ENCODE data around the gene KISS1.

Gene KISS1

DNA sequence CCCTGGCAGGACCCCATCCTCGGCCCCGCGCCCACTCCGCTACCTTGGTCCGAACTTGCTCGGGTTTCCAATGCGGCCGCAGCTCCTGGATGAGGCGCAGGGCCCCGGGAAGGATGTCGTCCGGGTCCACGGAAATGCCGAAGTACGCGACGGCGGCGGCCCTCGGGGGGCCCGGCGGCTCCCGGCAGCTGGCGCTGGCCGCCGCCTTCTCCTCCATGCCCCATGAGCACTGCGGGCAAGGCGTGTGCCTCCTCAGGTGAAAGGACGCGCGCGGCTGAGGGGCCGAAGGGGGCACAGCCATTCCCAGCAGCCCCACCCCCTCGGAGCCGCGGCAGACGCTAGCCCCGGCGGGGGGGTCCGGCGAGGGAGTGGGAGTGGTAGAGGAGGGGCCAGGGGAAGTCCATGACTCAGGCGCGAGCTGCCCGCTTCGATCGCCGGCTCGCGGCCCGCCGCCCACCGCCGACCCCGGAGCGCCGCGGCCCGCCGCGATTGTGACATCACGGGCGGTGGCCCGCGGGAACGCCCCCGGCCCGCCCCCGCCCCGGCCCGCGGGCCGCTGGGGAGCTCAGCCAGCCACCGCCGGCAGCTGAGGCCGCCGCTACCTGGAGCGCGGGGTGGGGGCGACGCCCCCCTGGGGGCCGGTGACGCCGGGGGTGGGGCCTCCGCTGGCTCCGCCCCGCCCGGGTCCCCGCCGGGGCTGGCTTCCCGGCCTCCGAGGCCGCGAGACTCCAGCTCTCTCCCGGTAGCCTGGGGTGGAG lies 44.6 kb downstream of the KISS1 start, which contains the start of gene ETNK2:
ETNK2 (minus strand) TSS at position 493 of the 758 bp plus-strand sequence; CDS start at position 301, 192 bp downstream.
- CTCF ChIA-PET, result interaction anchor here (0.5 to 2.9 kb wide), 8 partner anchors 10 to 1058 kb away, joined by 3 to 9 read pairs (median 4); no protein-coding TSS in a partner anchor
- H3K9me3 ChIP-seq (ENCODE audit: control insufficient read depth, insufficient read depth, low read depth, low read length), result no peaks in the 10 kb centered on the region
- peak within 1 kb of the TSS; percentile 66 for H3K4me3 ChIP-seq (ENCODE audit: low read depth, low read length)
- H3K27ac ChIP-seq (ENCODE audit: extremely low read depth, low read depth, low read length), result peak within 1 kb of the TSS; percentile 62; the same call in 1 of the 2 replicates
- H3K36me3 ChIP-seq (ENCODE audit: control insufficient read depth in 2 of 2, insufficient read depth in 1 of 2, low read length in 2 of 2), result no peaks in the 10 kb centered on the region
- POLR2A ChIA-PET, result interaction anchor here (0.7 to 1.0 kb wide), 4 partner anchors 11 to 364 kb away, joined by 3 to 4 read pairs (median 3); partner anchors contain the start of gene MDM4
- peaks cover 3% of the 10 kb centered on the region for H3K4me1 ChIP-seq (ENCODE audit: control insufficient read depth, insufficient read depth, low read length)
- peak; percentile 43 for TF ChIP-seq GLIS1 (tag by site-specific recombination; IDR thresholded peaks at IDR 0.05)
- TF ChIP-seq MEIS1 (CRISPR knock-in tag; IDR thresholded peaks at IDR 0.05; ENCODE audit: borderline replicate concordance), result no peak
- TF ChIP-seq SP7 (tag by site-specific recombination; IDR thresholded peaks at IDR 0.05), result 0 out of 2 replicates have a peak, but pooled peaks have one; percentile 13
- peak; percentile 72 for TF ChIP-seq ZFHX2 (tag by site-specific recombination; conservative IDR thresholded peaks at IDR 0.05)
- peak; percentile 78; the same call in 1 of the 2 replicates for TF ChIP-seq ZNF777 (tag by site-specific recombination; IDR thresholded peaks at IDR 0.05; ENCODE audit: borderline replicate concordance)
- TF ChIP-seq, protein P1, sequence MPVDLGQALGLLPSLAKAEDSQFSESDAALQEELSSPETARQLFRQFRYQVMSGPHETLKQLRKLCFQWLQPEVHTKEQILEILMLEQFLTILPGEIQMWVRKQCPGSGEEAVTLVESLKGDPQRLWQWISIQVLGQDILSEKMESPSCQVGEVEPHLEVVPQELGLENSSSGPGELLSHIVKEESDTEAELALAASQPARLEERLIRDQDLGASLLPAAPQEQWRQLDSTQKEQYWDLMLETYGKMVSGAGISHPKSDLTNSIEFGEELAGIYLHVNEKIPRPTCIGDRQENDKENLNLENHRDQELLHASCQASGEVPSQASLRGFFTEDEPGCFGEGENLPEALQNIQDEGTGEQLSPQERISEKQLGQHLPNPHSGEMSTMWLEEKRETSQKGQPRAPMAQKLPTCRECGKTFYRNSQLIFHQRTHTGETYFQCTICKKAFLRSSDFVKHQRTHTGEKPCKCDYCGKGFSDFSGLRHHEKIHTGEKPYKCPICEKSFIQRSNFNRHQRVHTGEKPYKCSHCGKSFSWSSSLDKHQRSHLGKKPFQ (tag by site-specific recombination; IDR thresholded peaks at IDR 0.05), result no peak
- TF ChIP-seq ZNF571 (tag by site-specific recombination; IDR thresholded peaks at IDR 0.05), result no peak
- TF ChIP-seq ZNF561 (tag by site-specific recombination; IDR thresholded peaks at IDR 0.05; ENCODE audit: borderline replicate concordance), result peak; percentile 75
- TF ChIP-seq, protein P2, sequence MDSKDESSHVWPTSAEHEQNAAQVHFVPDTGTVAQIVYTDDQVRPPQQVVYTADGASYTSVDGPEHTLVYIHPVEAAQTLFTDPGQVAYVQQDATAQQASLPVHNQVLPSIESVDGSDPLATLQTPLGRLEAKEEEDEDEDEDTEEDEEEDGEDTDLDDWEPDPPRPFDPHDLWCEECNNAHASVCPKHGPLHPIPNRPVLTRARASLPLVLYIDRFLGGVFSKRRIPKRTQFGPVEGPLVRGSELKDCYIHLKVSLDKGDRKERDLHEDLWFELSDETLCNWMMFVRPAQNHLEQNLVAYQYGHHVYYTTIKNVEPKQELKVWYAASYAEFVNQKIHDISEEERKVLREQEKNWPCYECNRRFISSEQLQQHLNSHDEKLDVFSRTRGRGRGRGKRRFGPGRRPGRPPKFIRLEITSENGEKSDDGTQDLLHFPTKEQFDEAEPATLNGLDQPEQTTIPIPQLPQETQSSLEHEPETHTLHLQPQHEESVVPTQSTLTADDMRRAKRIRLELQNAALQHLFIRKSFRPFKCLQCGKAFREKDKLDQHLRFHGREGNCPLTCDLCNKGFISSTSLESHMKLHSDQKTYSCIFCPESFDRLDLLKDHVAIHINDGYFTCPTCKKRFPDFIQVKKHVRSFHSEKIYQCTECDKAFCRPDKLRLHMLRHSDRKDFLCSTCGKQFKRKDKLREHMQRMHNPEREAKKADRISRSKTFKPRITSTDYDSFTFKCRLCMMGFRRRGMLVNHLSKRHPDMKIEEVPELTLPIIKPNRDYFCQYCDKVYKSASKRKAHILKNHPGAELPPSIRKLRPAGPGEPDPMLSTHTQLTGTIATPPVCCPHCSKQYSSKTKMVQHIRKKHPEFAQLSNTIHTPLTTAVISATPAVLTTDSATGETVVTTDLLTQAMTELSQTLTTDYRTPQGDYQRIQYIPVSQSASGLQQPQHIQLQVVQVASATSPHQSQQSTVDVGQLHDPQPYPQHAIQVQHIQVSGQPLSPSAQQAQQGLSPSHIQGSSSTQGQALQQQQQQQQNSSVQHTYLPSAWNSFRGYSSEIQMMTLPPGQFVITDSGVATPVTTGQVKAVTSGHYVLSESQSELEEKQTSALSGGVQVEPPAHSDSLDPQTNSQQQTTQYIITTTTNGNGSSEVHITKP (tag by site-specific recombination; IDR thresholded peaks at IDR 0.05), result no peak; the same call in 1 of the 2 replicates
- TF ChIP-seq ZNF335 (tag by site-specific recombination; conservative IDR thresholded peaks at IDR 0.05), result peak; percentile 10; the same call in 1 of the 2 replicates
- TF ChIP-seq ZSCAN30 (tag by site-specific recombination; IDR thresholded peaks at IDR 0.05), result peak; percentile 36; the same call in 1 of the 2 replicates
- TF ChIP-seq, protein P3, sequence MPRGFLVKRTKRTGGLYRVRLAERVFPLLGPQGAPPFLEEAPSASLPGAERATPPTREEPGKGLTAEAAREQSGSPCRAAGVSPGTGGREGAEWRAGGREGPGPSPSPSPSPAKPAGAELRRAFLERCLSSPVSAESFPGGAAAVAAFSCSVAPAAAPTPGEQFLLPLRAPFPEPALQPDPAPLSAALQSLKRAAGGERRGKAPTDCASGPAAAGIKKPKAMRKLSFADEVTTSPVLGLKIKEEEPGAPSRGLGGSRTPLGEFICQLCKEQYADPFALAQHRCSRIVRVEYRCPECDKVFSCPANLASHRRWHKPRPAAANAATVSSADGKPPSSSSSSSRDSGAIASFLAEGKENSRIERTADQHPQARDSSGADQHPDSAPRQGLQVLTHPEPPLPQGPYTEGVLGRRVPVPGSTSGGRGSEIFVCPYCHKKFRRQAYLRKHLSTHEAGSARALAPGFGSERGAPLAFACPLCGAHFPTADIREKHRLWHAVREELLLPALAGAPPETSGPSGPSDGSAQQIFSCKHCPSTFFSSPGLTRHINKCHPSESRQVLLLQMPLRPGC (tag by site-specific recombination; IDR thresholded peaks at IDR 0.05), result no peak
- TF ChIP-seq OSR2 (tag by site-specific recombination; IDR thresholded peaks at IDR 0.05), result no peak
- no peak for TF ChIP-seq ZFP41 (tag by site-specific recombination; IDR thresholded peaks at IDR 0.05; ENCODE audit: borderline replicate concordance)
- peak; percentile 66; the same call in 1 of the 2 replicates for TF ChIP-seq HIC1 (tag by site-specific recombination; IDR thresholded peaks at IDR 0.05)
- peak; percentile 47 for TF ChIP-seq KLF9 (tag by site-specific recombination; IDR thresholded peaks at IDR 0.05; ENCODE audit: low read depth)
- TF ChIP-seq ZNF398 (tag by site-specific recombination; IDR thresholded peaks at IDR 0.05), result peak; percentile 40
- TF ChIP-seq ZBTB1 (tag by site-specific recombination; IDR thresholded peaks at IDR 0.05), result no peak
- TF ChIP-seq ZNF518A (tag by site-specific recombination; conservative IDR thresholded peaks at IDR 0.05; ENCODE audit: low read depth), result no peak
